Ascending aorta (tissue), 2 donors: Measurements from ENCODE around the gene KLHL28. TPM values are rescaled to one million over a fixed set of nuclear protein-coding genes. Genes with fewer than 3 reads are reported as not detected.

Experiments
- DNase-seq, 2 donors: peaks; one replicate each; pipeline ENCODE4 v3.0.0-alpha.2; 2019; ENCODE audit warnings: low spot score in 2 of 2
- H3K27ac ChIP-seq, 2 donors: fragments of 200-600 bp; sonication (generic); one replicate each; pipeline ENCODE4 v1.5.1; 2016 to 2017; ENCODE audit warnings: mild to moderate bottlenecking in 1 of 2
- H3K27me3 ChIP-seq: fragments of 200-600 bp; sonication (generic); one replicate; pipeline ENCODE4 v1.5.1; 2017
- H3K36me3 ChIP-seq, 2 donors: fragments of 200-600 bp; sonication (generic); one replicate each; pipeline ENCODE4 v1.5.1; 2016
- H3K4me1 ChIP-seq, 2 donors: fragments of 200-600 bp; sonication (generic); one replicate each; pipeline ENCODE4 v1.5.1; 2016 to 2017; ENCODE audit warnings: mild to moderate bottlenecking in 1 of 2
- H3K4me3 ChIP-seq, 2 donors: fragments of 200-600 bp; sonication (generic); one replicate each; pipeline ENCODE4 v1.5.1; 2016 to 2017; ENCODE audit warnings: mild to moderate bottlenecking in 1 of 2
- H3K9me3 ChIP-seq, 2 donors: fragments of 200-600 bp; sonication (generic); one replicate each; pipeline ENCODE4 v1.5.1; 2016
- CTCF ChIP-seq, 3 experiments: fragments of 200-600 bp in 2 of 3; fragments of 450-650 bp in 1 of 3; sonication (generic) in 2 of 3; IDR thresholded peaks; one replicate each; pipeline ENCODE4 v1.5.1; 2016 to 2019; ENCODE audit warnings: antibody characterized with exemption in 3 of 3, mild to moderate bottlenecking in 1 of 3, moderate library complexity in 1 of 3
- intact Hi-C: fragments of 100-400 bp; cut with DNase I; formaldehyde crosslinking; loops from one replicate; pipeline ENCODE4 v1.15.1; 2023
- total RNA-seq: library from RNA; depleted of rRNA; stranded (reverse); fragments of >200 nt; gene quantifications from one replicate; pipeline ENCODE4 v1.1.0, GENCODE V29; 2016

Gene KLHL28
- total RNA-seq, 1 donor from 2014 or later = 6.1 TPM

GRCh38 chr14:44941591-44941990 is 20.2 kb downstream of the KLHL28 start:
- intact Hi-C loops = no loop called here
- Histone ChIP-seq H3K36me3 (peaks cover 18 to 44% of the 10 kb centered on the region in 2 donors), H3K4me1 (no peaks in the 10 kb centered on the region), H3K27ac (no peak overlapping the region), H3K9me3 (no peaks in the 10 kb centered on the region), H3K4me3 (no peak overlapping the region), H3K27me3 (no peaks in the 10 kb centered on the region)
- no peak for DNase-seq
- TF ChIP-seq CTCF (IDR thresholded peaks at IDR 0.05) = no peak

- no peak for DNase-seq
- no peaks in the 10 kb centered on the region for H3K4me1 ChIP-seq
- no peak overlapping the region for H3K4me3 ChIP-seq
- no peak for TF ChIP-seq CTCF (IDR thresholded peaks at IDR 0.05)
- intact Hi-C loops = no loop called here
- H3K9me3 ChIP-seq = no peaks in the 10 kb centered on the region
- H3K27ac ChIP-seq = no peak overlapping the region
- no peaks in the 10 kb centered on the region for H3K27me3 ChIP-seq
- peaks cover 18 to 49% of the 10 kb centered on the region in 2 donors for H3K36me3 ChIP-seq
Observed at GRCh38 chr14:44940944-44941343, 20.8 kb downstream of the KLHL28 start.

- Histone ChIP-seq H3K9me3 (no peaks in the 10 kb centered on the region), H3K4me3 (no peak overlapping the region), H3K36me3 (peaks cover 18 to 46% of the 10 kb centered on the region in 2 donors), H3K27ac (no peak overlapping the region), H3K27me3 (no peaks in the 10 kb centered on the region), H3K4me1 (no peaks in the 10 kb centered on the region)
- TF ChIP-seq CTCF (IDR thresholded peaks at IDR 0.05) = no peak
- no peak for DNase-seq
- intact Hi-C loops = no loop called here
Observed at GRCh38 chr14:44940211-44940610, 21.5 kb downstream of the KLHL28 start.

- no peak for DNase-seq
- Histone ChIP-seq H3K4me1 (no peaks in the 10 kb centered on the region), H3K9me3 (no peaks in the 10 kb centered on the region), H3K36me3 (peaks cover 21 to 43% of the 10 kb centered on the region in 2 donors), H3K27me3 (no peaks in the 10 kb centered on the region), H3K27ac (no peak overlapping the region), H3K4me3 (no peak overlapping the region)
- TF ChIP-seq CTCF (IDR thresholded peaks at IDR 0.05) = no peak
- intact Hi-C loops = no loop called here
Observed at GRCh38 chr14:44937547-44937946, 24.2 kb downstream of the KLHL28 start.

- no peaks in the 10 kb centered on the region for H3K9me3 ChIP-seq
- no peak overlapping the region for H3K4me3 ChIP-seq
- no peak for DNase-seq
- H3K36me3 ChIP-seq = peaks cover 13 to 34% of the 10 kb centered on the region in 2 donors
- no peak for TF ChIP-seq CTCF (IDR thresholded peaks at IDR 0.05)
- H3K4me1 ChIP-seq = no peaks in the 10 kb centered on the region
- no peaks in the 10 kb centered on the region for H3K27me3 ChIP-seq
- intact Hi-C loops = no loop called here
- H3K27ac ChIP-seq = no peak overlapping the region
Observed at GRCh38 chr14:44935155-44935554, 26.6 kb downstream of the KLHL28 start.

- no peaks in the 10 kb centered on the region for H3K27me3 ChIP-seq
- no peak for DNase-seq
- no peak for TF ChIP-seq CTCF (IDR thresholded peaks at IDR 0.05)
- intact Hi-C loops = no loop called here
- no peak overlapping the region for H3K27ac ChIP-seq
- H3K36me3 ChIP-seq = peaks cover 0 to 14% of the 10 kb centered on the region in 2 donors
- no peak overlapping the region for H3K4me3 ChIP-seq
- no peaks in the 10 kb centered on the region for H3K9me3 ChIP-seq
- no peaks in the 10 kb centered on the region for H3K4me1 ChIP-seq
Observed at GRCh38 chr14:44928793-44929192, 33.0 kb downstream of the KLHL28 start.
